SK-N-SH (cell line): ENCODE measurements around the gene NUAK1.

Experiments used
- CTCF ChIP-seq: fragments of 200-600 bp; sonication (generic); IDR thresholded peaks from 2 replicates; pipeline ENCODE4 v1.6.1; 2017; ENCODE audit warnings: antibody characterized with exemption, mild to moderate bottlenecking, moderate library complexity
- EZH2phosphoT487 ChIP-seq: fragments of 200-600 bp; sonication (generic); IDR thresholded peaks from 2 replicates; pipeline ENCODE4 v1.6.1; 2017; ENCODE audit warnings: low read depth, mixed run types, mild to moderate bottlenecking, antibody characterized with exemption, moderate library complexity, borderline replicate concordance
- REST ChIP-seq: IDR thresholded peaks from 2 replicates; pipeline ENCODE4 v1.6.1; 2012; ENCODE audit warnings: mild to moderate bottlenecking, low read depth, low read length, moderate library complexity
- TAF1 ChIP-seq: IDR thresholded peaks from 2 replicates; pipeline ENCODE4 v1.6.1; 2012; ENCODE audit warnings: low read depth, mild to moderate bottlenecking, low read length, moderate library complexity, borderline replicate concordance
- TEAD4 ChIP-seq: IDR thresholded peaks from 2 replicates; pipeline ENCODE4 v1.4.0; 2012; ENCODE audit warnings: mild to moderate bottlenecking, borderline replicate concordance; ENCODE audit not compliant: insufficient read depth

- TF ChIP-seq CTCF (no peak), TEAD4 (no peak), REST (no peak), EZH2phosphoT487 (no peak), TAF1 (no peak)
These were observed 48.8 kb downstream of the NUAK1 start for GRCh38 chr12:106089935-106090334.
